ENCODE measurements around the gene LPP. TPM values are rescaled to one million over a fixed set of nuclear protein-coding genes. Genes with fewer than 3 reads are reported as not detected.

The LPP gene
- polyA plus RNA-seq, 2 of the 4 experiments (the other 2 are of a cell fraction), result 11.0 to 30.8 TPM

DNA sequence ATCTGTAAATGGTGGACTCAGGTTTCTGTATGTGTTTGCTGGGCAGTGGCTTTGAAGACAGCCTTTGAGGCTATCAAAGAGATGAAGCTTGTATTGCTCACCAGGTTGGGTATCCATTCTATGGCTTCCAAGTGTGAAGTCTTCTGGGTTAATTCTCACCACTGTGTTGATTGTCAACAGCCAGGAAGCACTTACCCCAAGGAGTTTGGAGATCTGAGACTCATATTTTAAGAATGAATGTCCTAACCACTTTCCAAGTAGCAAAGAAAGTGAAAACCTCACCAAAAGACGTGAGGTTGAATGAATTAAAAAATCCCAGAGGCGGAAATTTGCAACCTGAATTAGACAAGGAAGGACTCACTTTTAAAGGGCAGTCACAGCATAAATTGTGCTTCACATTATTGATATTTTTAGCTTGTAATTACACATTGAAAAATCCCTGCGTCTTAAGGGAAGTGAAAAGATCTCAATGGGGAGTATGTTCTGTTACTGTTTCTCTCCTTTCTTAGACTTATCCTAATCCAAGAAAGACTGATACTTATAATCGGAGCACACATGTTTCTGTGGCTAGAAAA is 713.8 kb downstream of the LPP start:
- no peak overlapping the region for H3K4me3 ChIP-seq
- no peaks in the 10 kb centered on the region for H3K4me1 ChIP-seq
- ChIA-PET CTCF (no interaction called here), POLR2A (no interaction called here)
- no peak overlapping the region for H3K27ac ChIP-seq
- DNase-seq (ENCODE audit: low read depth in 1 of 2, low spot score in 1 of 2) (no peak), FAIRE-seq (no peak), ATAC-seq (no peak)
- TF ChIP-seq RNF2 (IDR thresholded peaks at IDR 0.05; ENCODE audit: borderline replicate concordance, low read depth) (no peak), JUNB (IDR thresholded peaks at IDR 0.05) (no peak), CHD4 (IDR thresholded peaks at IDR 0.05; ENCODE audit: borderline replicate concordance) (no peak)
- no peak overlapping the region for H3K4me2 ChIP-seq
- no peaks in the 10 kb centered on the region for H3K9me3 ChIP-seq
- WGBS (ENCODE audit: missing lambda C conversion rate), result 87% methylated on average over 4 of the region's 4 CpGs

DNA sequence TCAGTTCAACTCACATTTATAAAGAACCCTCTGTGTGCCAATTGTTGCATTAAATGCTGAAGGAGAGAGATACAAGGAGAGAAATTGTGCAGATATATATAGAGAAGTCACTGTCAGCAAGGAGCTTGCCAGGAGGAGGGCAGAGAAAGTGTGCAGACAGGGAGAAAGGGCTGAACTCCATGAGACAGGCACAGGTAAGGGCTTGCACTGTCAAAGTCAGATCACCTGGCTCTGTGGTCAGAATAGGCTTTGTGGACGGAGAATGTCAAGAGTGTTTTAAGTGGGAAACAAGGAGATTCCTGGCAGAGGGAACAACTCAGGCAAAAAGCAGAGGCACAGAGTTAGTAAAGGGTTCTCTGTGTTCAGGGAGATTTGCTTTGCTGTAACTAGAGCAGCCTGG is 714.8 kb downstream of the LPP start:
- WGBS (ENCODE audit: missing lambda C conversion rate), result 100% methylated on average over 1 of the region's 1 CpG
- ChIA-PET CTCF (no interaction called here), POLR2A (no interaction called here)
- no peak overlapping the region for H3K27ac ChIP-seq
- no peaks in the 10 kb centered on the region for H3K9me3 ChIP-seq
- no peak overlapping the region for H3K4me3 ChIP-seq
- no peak for ATAC-seq
- no peak for DNase-seq (ENCODE audit: low read depth in 1 of 2, low spot score in 1 of 2)
- no peak for FAIRE-seq
- no peaks in the 10 kb centered on the region for H3K4me1 ChIP-seq
- no peak for TF ChIP-seq MAFK (IDR thresholded peaks at IDR 0.05; ENCODE audit: partially characterized antibody)
- TF ChIP-seq, protein P1, sequence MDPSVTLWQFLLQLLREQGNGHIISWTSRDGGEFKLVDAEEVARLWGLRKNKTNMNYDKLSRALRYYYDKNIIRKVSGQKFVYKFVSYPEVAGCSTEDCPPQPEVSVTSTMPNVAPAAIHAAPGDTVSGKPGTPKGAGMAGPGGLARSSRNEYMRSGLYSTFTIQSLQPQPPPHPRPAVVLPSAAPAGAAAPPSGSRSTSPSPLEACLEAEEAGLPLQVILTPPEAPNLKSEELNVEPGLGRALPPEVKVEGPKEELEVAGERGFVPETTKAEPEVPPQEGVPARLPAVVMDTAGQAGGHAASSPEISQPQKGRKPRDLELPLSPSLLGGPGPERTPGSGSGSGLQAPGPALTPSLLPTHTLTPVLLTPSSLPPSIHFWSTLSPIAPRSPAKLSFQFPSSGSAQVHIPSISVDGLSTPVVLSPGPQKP (IDR thresholded peaks at IDR 0.05; ENCODE audit: low read depth, low read length), result no peak
- no peak for TF ChIP-seq POLR2AphosphoS2 (conservative IDR thresholded peaks at IDR 0.05; ENCODE audit: low read length)
- TF ChIP-seq FOSL2 (IDR thresholded peaks at IDR 0.05), result no peak
- no peak for TF ChIP-seq FOSL2 (CRISPR knock-in tag; IDR thresholded peaks at IDR 0.05)
- TF ChIP-seq NR3C1 (IDR thresholded peaks at IDR 0.05), result no peak
- no peak for TF ChIP-seq CBX2 (IDR thresholded peaks at IDR 0.05; ENCODE audit: borderline replicate concordance, low read depth)
- TF ChIP-seq RAD21 (conservative IDR thresholded peaks at IDR 0.05 in 1 of 2, IDR thresholded peaks at IDR 0.05 in 1 of 2), result no peak
- no peak for TF ChIP-seq ZC3H11A (IDR thresholded peaks at IDR 0.05)
- no peak for TF ChIP-seq USF2 (IDR thresholded peaks at IDR 0.05)
- TF ChIP-seq CTCF (IDR thresholded peaks at IDR 0.05), result no peak
- no peak for TF ChIP-seq KDM1A (IDR thresholded peaks at IDR 0.05; ENCODE audit: low read depth)
- no peak for TF ChIP-seq RCOR1 (IDR thresholded peaks at IDR 0.05; ENCODE audit: low read depth, low read length)
- no peak for TF ChIP-seq CEBPB (IDR thresholded peaks at IDR 0.05)
- no peak for TF ChIP-seq POLR2A (IDR thresholded peaks at IDR 0.05; ENCODE audit: low read length)
- no peak overlapping the region for H3K4me2 ChIP-seq

GRCh38 chr3:188869628-188870027 is 715.7 kb downstream of the LPP start:
- Histone ChIP-seq H3K27ac (no peak overlapping the region), H3K4me3 (no peak overlapping the region), H3K4me2 (no peak overlapping the region), H3K4me1 (no peaks in the 10 kb centered on the region), H3K9me3 (no peaks in the 10 kb centered on the region)
- ATAC-seq (no peak), FAIRE-seq (no peak), DNase-seq (ENCODE audit: low read depth in 1 of 2, low spot score in 1 of 2) (no peak)
- WGBS (ENCODE audit: missing lambda C conversion rate), result 94% methylated on average over 3 of the region's 3 CpGs
- ChIA-PET POLR2A (no interaction called here), CTCF (no interaction called here)
- no peak for TF ChIP-seq MAZ (IDR thresholded peaks at IDR 0.05; ENCODE audit: borderline replicate concordance, low read depth, low read length)
- TF ChIP-seq, protein P2, sequence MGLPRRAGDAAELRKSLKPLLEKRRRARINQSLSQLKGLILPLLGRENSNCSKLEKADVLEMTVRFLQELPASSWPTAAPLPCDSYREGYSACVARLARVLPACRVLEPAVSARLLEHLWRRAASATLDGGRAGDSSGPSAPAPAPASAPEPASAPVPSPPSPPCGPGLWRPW (IDR thresholded peaks at IDR 0.05), result no peak
- TF ChIP-seq SMC3 (IDR thresholded peaks at IDR 0.05), result no peak
- TF ChIP-seq CBX2 (IDR thresholded peaks at IDR 0.05; ENCODE audit: borderline replicate concordance, low read depth), result no peak
- TF ChIP-seq FOXS1 (CRISPR knock-in tag; IDR thresholded peaks at IDR 0.05), result no peak
- no peak for TF ChIP-seq FOSL2 (IDR thresholded peaks at IDR 0.05)
- no peak for TF ChIP-seq FOSL2 (CRISPR knock-in tag; IDR thresholded peaks at IDR 0.05)
- TF ChIP-seq ZFP36 (IDR thresholded peaks at IDR 0.05; ENCODE audit: borderline replicate concordance, partially characterized antibody), result no peak
- TF ChIP-seq, protein P3, sequence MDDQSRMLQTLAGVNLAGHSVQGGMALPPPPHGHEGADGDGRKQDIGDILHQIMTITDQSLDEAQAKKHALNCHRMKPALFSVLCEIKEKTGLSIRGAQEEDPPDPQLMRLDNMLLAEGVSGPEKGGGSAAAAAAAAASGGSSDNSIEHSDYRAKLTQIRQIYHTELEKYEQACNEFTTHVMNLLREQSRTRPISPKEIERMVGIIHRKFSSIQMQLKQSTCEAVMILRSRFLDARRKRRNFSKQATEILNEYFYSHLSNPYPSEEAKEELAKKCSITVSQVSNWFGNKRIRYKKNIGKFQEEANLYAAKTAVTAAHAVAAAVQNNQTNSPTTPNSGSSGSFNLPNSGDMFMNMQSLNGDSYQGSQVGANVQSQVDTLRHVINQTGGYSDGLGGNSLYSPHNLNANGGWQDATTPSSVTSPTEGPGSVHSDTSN (IDR thresholded peaks at IDR 0.05), result no peak
- TF ChIP-seq JUNB (IDR thresholded peaks at IDR 0.05), result no peak
